NCI-H524 treated with DMSO at 0.1 percent for 48 hours (cell line): Measurements from ENCODE around the gene SHISAL1.

Experiments used
- DNase-seq: peaks from one replicate; lab custom pipeline; 2025; lab: John Stamatoyannopoulos, UW

SHISAL1 gene

GRCh38 chr22:44209343-44209742 is 103.4 kb downstream of the SHISAL1 start:
- no peak for DNase-seq

GRCh38 chr22:44207981-44208317 is 104.8 kb downstream of the SHISAL1 start:
- DNase-seq, result no peak

DNA sequence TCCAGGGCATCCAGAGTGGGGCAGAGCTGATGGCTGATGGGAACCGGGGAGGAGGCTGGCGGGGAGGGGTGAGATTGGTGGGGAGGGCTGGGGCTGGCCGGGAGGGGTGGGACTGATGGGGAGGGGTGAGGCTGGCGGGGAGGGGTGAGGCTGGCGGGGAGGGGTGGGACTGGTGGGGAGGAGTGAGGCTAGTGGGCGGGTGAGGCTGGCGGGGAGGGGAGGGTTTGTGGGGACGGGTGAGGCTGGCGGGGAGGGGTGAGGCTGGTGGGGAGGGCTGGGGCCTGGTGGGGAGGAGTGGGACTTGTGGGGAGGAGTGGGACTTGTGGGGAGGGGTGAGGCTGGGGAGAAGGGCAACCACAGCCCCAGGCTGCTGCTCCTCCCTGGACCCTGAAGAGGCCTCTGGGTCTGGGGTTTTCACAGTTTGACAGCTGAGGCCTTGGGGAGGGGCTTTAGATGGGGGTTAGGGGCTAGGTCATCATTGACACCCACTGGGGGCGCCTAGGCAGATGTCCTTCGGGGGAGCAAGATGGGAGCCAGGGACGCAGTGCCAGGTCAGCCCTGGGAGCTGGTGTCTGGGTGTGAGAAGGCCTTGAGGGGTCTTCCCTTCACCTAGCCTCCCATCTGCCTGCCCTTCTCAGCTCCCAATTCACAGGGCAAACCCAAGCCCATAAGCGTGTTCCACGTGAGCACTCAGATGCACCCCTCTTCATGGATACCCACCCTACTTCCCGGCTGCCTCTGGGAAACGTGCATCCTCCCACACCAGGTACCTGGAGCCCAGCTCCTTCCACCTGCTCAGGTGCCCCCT is 105.4 kb downstream of the SHISAL1 start:
- no peak for DNase-seq

- no peak for DNase-seq
These were observed 106.1 kb downstream of the SHISAL1 start for GRCh38 chr22:44206696-44207095.

DNA sequence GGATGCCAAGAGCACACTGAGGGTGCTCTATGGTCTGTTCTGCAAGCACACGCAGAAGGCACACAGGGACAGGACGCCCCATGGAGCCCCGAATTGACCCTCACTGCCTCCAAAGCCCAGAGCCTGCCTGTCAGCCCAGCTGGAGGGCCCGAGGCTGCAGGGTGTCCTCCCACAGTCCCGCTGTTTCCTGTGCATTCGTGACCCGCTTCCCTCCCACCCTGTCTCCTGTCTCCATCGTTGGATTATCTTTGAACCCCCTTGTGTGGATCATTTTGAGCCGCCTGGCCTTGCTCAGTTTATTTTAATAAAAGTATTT is 106.5 kb downstream of the SHISAL1 start:
- no peak for DNase-seq

- DNase-seq, result no peak
These were observed 107.0 kb downstream of the SHISAL1 start for GRCh38 chr22:44205516-44206329.

- DNase-seq, result no peak
These were observed 107.8 kb downstream of the SHISAL1 start for GRCh38 chr22:44204739-44205515.

GRCh38 chr22:44203203-44203602 is 109.5 kb downstream of the SHISAL1 start:
- DNase-seq, result no peak

- DNase-seq, result no peak
These were observed 110.4 kb downstream of the SHISAL1 start for GRCh38 chr22:44202261-44202789.

- DNase-seq, result no peak
These were observed 111.1 kb downstream of the SHISAL1 start for GRCh38 chr22:44201665-44202064.

GRCh38 chr22:44200855-44201550 is 111.7 kb downstream of the SHISAL1 start:
- no peak for DNase-seq

DNA sequence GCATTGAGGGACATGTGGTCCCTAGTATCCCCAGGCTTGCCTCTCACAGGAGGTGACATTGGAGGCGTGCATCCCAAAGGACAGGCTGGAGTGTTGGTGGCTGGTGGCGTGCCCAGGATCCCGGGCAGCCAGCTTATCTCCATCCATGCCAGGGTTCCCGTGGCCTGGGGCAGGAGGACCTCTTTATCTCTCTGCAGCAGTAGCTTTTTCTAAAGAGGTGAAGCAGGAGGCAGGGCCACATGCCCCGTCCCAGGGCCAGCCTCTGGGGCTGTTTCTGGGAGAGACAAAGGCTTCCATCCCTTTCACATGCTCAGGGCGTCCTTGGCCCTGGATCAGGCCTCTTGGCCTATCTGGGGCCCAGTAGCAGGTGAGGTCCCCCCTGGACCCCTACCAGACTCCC is 112.3 kb downstream of the SHISAL1 start:
- no peak for DNase-seq

DNA sequence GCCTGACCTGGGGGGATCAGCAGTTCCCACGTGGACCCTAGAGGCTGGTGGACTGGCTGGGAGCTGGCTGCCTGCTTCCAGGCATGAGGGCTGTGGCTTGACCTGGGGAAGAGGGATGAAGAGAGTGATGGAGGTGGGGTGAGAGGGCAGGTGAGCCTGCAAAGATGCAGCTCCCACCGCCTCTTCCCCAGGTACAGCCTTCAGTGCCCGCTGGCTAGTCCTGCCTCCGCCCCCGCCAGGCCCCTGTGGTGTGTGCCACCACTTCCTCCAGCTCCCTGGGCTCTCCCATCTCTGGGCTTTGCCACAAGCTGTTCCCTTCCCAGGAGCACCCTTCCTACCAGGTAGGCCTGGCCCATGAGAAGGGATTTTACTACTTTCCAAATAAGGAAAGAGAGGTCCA is 112.9 kb downstream of the SHISAL1 start:
- DNase-seq, result no peak

DNA sequence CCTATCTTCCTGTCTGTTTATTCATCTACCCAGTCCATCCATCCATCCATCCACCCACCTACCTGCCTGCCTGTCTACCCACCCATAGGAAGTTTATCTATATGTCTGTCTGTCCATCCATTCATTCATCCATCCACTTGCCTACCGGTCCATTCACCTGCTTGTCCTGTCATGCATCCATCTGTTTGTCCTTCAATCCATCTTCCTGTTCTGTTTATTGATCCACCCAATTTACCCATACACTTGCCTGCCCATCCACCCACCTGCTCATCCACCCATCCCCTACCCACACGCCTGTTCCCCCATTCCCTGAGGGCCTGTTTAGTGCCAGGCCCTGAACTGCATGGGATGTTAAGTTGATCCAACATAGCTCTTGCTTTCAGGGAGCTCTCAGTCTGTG is 113.6 kb downstream of the SHISAL1 start:
- no peak for DNase-seq

DNA sequence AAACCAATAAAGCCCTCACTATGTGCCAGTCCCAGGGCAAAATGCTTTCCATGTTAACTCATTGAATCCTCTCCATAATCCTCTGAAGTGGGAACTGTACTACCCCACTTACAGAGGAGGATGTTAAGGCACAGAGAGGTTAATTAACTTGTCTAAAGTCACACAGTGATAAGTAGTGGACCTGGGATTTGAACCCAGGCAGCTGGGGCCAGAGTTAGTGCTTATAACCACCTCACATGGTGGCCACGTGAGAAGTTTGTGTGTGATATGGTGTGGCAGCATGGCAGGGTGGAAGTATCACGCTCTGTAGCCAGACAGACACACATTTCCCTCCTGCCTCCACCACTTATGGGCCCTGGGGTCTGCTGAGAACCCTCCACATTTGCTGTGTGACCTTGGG is 115.5 kb downstream of the SHISAL1 start:
- DNase-seq, result no peak

DNA sequence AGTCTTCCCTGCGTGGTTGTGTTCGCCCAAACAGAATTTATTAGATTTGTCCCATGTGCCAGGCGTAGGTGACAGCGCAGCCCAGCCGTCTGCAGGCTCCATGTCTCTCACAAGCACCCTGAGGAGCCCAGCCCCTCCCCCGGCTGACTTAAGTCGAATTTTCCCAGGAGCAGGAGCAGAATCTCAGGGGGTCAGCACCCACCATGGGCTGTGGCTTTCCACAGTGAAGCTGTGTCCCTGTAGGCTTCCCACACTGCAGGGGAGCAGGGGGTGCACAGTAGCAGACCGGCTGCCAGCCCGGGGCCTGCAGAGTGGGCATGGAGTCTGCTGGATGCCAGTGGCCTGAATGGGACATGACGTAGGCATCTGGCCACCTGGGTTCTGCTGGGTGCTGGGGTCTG is 116.0 kb downstream of the SHISAL1 start:
- no peak for DNase-seq

- no peak for DNase-seq
These were observed 116.5 kb downstream of the SHISAL1 start for GRCh38 chr22:44196241-44196640.

DNA sequence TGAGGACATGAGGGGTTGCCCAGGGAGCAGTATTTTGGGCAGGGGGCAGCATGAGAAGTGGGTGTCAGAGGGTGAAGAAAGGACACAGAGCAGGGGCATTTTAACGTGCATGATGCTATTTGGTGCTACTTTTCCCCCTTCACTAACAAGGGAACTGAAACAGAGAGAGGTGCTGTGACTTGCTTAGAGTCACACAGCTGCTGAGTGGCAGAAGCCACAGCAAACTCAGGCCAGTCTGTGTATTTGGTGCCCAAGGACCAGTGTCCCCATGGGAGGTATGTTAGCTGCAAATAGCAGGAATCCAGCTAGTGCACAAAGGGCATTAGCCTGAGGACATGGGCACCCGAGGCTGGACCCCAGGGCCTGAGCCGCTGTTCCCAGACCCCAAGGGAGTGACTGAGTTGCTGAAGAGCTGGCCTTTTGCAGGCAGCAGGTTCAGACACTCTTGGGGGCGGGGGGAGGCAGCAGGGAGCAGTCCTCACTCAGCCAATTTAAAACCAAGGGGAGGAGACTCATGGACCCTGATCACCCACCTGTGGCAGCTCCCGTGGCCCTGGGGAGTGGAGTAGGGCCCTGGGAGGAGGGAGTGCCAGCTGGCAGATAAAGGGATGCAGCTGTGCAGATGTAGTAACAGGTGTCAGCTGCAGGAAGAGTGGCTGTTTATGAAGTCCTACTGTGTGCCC is 117.4 kb downstream of the SHISAL1 start:
- no peak for DNase-seq

- DNase-seq, result no peak
These were observed 118.2 kb downstream of the SHISAL1 start for GRCh38 chr22:44194569-44194968.
